HFF-Myc (cell line): ENCODE results near the gene ANAPC7.

Experiments
- DNase-seq: peaks from one replicate; pipeline ENCODE4 v3.0.0-alpha.2; 2011; ENCODE audit warnings: low read depth; ENCODE audit errors: extremely low read depth
- H3K4me3 ChIP-seq: replicated peaks from 2 replicates; pipeline ENCODE4 v1.5.1; 2011; ENCODE audit warnings: low read depth, mild to moderate bottlenecking, control low read depth, low read length
- CTCF ChIP-seq: IDR thresholded peaks from 2 replicates; pipeline ENCODE4 v1.5.1; 2012; ENCODE audit warnings: mild to moderate bottlenecking, low read depth, low read length, control low read depth; ENCODE audit errors: missing control alignments

Gene ANAPC7

GRCh38 chr12:110339184-110339952, 64.1 kb downstream of the ANAPC7 start:
- no peak for DNase-seq
- no peak for TF ChIP-seq CTCF

GRCh38 chr12:110338754-110339153, 64.8 kb downstream of the ANAPC7 start:
- no peak for DNase-seq
- no peak overlapping the region for H3K4me3 ChIP-seq
- no peak for TF ChIP-seq CTCF

More at GRCh38 chr12:110339184-110339952, 64.1 kb downstream of the ANAPC7 start:
- H3K4me3 ChIP-seq: no peak overlapping the region

- TF ChIP-seq CTCF: no peak
- no peak for DNase-seq
- H3K4me3 ChIP-seq: no peak overlapping the region
These were observed 65.4 kb downstream of the ANAPC7 start for GRCh38 chr12:110337912-110338710.

GRCh38 chr12:110335481-110336045, 67.9 kb downstream of the ANAPC7 start:
- no peak overlapping the region for H3K4me3 ChIP-seq
- no peak for TF ChIP-seq CTCF

GRCh38 chr12:110333201-110333600, 70.3 kb downstream of the ANAPC7 start:
- no peak for TF ChIP-seq CTCF
- H3K4me3 ChIP-seq: no peak overlapping the region
- DNase-seq: no peak

More at GRCh38 chr12:110335481-110336045, 67.9 kb downstream of the ANAPC7 start:
- DNase-seq: no peak

GRCh38 chr12:110330544-110330943, 73.0 kb downstream of the ANAPC7 start:
- TF ChIP-seq CTCF: no peak
- no peak for DNase-seq
- H3K4me3 ChIP-seq: no peak overlapping the region
